Measurements from ENCODE around the gene YKT6. TPM values are rescaled to one million over a fixed set of nuclear protein-coding genes. Genes with fewer than 3 reads are reported as not detected.

YKT6 gene
- total and polyA plus RNA-seq, 2 experiments from 2014 or later, result 75.7 to 86.9 TPM

DNA sequence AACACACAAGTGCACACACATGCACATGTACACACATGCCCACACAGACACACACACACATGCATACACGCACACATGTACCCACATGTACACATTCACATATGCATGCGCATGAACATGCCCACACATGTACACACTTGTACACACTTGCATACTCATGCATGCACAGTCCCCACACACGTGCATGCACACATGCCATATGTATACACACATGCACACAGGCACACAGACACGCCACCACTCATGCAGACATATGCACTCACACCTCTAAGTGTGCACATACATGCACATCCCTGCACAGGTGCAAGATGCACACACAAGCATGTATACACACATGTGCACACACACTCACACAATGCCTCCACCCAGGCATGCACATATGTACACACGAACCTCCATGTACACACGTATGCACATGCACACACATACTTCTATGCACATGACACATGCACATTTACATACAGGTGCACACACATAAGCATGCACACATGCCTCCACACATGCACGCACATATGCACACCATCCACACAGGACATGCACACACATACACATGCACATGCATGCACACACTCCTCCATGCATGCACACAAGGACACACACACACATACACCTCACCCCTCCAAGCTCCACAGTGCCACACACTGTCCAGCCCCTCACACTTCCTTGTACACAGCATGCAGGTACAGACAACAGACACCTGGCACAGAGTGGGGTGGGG is 45.8 kb downstream of the YKT6 start:
- WGBS (ENCODE audit: low lambda C conversion rate, missing lambda C conversion rate), result 95% methylated on average over 7 of the region's 7 CpGs
- no peak overlapping the region for H3K27ac ChIP-seq
- no peak overlapping the region for H2AFZ ChIP-seq

DNA sequence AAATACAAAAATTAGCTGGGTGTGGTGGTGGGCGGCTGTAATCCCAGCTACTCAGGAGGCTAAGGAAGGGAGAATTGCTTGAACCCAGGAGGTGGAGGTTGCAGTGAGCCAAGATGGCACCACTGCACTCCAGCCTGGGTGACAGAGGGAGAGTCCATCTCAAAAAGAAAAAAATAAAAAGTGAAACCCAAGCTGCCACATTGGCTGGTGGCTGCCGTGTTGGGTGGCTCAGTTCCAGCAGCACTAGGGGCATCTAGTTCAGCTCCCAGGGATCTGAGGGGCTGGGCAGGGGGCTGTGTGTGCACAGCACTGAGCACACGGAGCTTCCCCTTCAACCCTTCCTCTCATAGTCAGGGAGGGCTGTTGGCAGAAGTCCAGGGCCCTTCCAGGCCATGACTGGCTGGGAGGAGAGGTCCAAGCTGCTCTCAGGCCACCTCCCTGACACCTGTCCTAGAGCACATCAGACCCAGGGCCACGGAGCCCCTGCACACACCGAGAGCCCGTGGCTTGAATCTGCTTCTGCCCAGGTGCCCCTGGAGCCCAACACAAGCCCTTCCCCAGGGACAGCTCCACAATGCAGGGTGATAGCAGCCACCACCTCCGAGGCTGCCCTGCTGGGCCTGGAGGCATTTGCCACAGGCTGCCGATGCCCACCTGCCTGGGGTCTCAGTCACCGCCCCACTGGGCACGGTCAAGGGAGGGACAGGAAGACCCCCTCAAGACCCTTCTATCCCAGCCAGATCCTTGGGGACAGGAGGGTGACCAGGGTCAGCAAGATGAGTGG is 47.3 kb downstream of the YKT6 start:
- Histone ChIP-seq H3K4me2 (no peak overlapping the region), H3K4me1 (ENCODE audit: insufficient read depth) (no peaks in the 10 kb centered on the region), H2AFZ (no peak overlapping the region), H3K27ac (no peak overlapping the region), H3K79me2 (no peaks in the 10 kb centered on the region), H3K4me3 (no peak overlapping the region), H3K27me3 (no peaks in the 10 kb centered on the region), H3K9me3 (ENCODE audit: low read depth) (no peaks in the 10 kb centered on the region), H4K20me1 (ENCODE audit: insufficient read depth, poor library complexity, severe bottlenecking) (no peaks in the 10 kb centered on the region), H3K9me2 (replicated peaks; ENCODE audit: insufficient read depth) (no peaks in the 10 kb centered on the region), H3K36me3 (replicated peaks; ENCODE audit: insufficient read depth, low read depth) (no peaks in the 10 kb centered on the region)
- no peak for DNase-seq (ENCODE audit: low spot score)
- WGBS (ENCODE audit: low lambda C conversion rate, missing lambda C conversion rate), result 88% methylated on average over 10 of the region's 10 CpGs
- TF ChIP-seq, protein P1, sequence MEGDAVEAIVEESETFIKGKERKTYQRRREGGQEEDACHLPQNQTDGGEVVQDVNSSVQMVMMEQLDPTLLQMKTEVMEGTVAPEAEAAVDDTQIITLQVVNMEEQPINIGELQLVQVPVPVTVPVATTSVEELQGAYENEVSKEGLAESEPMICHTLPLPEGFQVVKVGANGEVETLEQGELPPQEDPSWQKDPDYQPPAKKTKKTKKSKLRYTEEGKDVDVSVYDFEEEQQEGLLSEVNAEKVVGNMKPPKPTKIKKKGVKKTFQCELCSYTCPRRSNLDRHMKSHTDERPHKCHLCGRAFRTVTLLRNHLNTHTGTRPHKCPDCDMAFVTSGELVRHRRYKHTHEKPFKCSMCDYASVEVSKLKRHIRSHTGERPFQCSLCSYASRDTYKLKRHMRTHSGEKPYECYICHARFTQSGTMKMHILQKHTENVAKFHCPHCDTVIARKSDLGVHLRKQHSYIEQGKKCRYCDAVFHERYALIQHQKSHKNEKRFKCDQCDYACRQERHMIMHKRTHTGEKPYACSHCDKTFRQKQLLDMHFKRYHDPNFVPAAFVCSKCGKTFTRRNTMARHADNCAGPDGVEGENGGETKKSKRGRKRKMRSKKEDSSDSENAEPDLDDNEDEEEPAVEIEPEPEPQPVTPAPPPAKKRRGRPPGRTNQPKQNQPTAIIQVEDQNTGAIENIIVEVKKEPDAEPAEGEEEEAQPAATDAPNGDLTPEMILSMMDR (IDR thresholded peaks at IDR 0.05; ENCODE audit: poor library complexity), result no peak
- TF ChIP-seq EZH2phosphoT487 (IDR thresholded peaks at IDR 0.05; ENCODE audit: low read depth, severe bottlenecking, unreplicated experiment) (no peak), EZH2 (IDR thresholded peaks at IDR 0.05; ENCODE audit: borderline replicate concordance) (no peak)

More for the DNA sequence above, 45.8 kb downstream of the YKT6 start:
- Histone ChIP-seq H3K4me2 (no peak overlapping the region), H3K4me1 (ENCODE audit: insufficient read depth) (no peaks in the 10 kb centered on the region), H3K9me2 (replicated peaks; ENCODE audit: insufficient read depth) (no peaks in the 10 kb centered on the region), H3K4me3 (no peak overlapping the region), H4K20me1 (ENCODE audit: insufficient read depth, poor library complexity, severe bottlenecking) (no peaks in the 10 kb centered on the region), H3K27me3 (no peaks in the 10 kb centered on the region), H3K79me2 (no peaks in the 10 kb centered on the region), H3K36me3 (replicated peaks; ENCODE audit: insufficient read depth, low read depth) (no peaks in the 10 kb centered on the region), H3K9me3 (ENCODE audit: low read depth) (no peaks in the 10 kb centered on the region)
- TF ChIP-seq, protein P1 (IDR thresholded peaks at IDR 0.05; ENCODE audit: poor library complexity), result no peak
- no peak for TF ChIP-seq EZH2phosphoT487 (IDR thresholded peaks at IDR 0.05; ENCODE audit: low read depth, severe bottlenecking, unreplicated experiment)
- no peak for TF ChIP-seq EZH2 (IDR thresholded peaks at IDR 0.05; ENCODE audit: borderline replicate concordance)
- no peak for DNase-seq (ENCODE audit: low spot score)

DNA sequence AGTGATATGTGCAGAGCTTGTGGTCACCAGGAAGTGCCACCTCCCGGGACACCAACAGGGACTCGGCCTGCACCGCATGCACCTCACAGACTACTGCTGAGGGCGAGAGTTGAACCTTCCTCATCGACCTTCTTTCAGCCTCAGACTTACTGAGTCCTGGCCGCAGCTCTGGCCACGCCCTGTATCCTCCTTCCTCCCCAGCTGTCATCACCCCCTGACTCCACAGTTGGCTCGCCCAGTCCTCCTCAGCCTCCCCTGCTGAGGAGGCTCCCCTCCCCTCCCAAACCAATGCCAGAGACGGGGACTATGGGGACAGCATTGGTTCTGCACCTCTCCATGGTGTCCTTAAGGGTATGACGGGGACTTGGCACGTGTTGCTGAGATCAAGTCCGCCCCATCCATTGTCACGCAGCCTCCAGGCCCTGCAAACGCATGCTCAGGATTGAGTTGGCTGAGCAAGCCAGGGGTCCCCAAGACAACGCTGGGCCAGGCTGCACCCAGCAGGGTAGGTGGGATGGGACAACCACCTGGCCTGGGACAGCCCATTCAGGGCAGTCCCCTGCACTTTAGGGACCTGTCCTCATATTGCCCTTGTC is 49.0 kb downstream of the YKT6 start:
- Histone ChIP-seq H2AFZ (no peak overlapping the region), H3K4me1 (ENCODE audit: insufficient read depth) (no peaks in the 10 kb centered on the region), H3K27me3 (no peaks in the 10 kb centered on the region), H3K9me2 (replicated peaks; ENCODE audit: insufficient read depth) (no peaks in the 10 kb centered on the region), H3K4me3 (no peak overlapping the region), H3K36me3 (replicated peaks; ENCODE audit: insufficient read depth, low read depth) (no peaks in the 10 kb centered on the region), H3K27ac (no peak overlapping the region), H4K20me1 (ENCODE audit: insufficient read depth, poor library complexity, severe bottlenecking) (no peaks in the 10 kb centered on the region), H3K79me2 (no peaks in the 10 kb centered on the region), H3K9me3 (ENCODE audit: low read depth) (no peaks in the 10 kb centered on the region), H3K4me2 (no peak overlapping the region)
- DNase-seq (ENCODE audit: low spot score), result no peak
- TF ChIP-seq EZH2 (IDR thresholded peaks at IDR 0.05; ENCODE audit: borderline replicate concordance) (no peak), EZH2phosphoT487 (IDR thresholded peaks at IDR 0.05; ENCODE audit: low read depth, severe bottlenecking, unreplicated experiment) (no peak)
- TF ChIP-seq, protein P1 (IDR thresholded peaks at IDR 0.05; ENCODE audit: poor library complexity), result no peak
- WGBS (ENCODE audit: low lambda C conversion rate, missing lambda C conversion rate), result 92% methylated on average over 15 of the region's 15 CpGs
